GM23338 (cell line): ENCODE measurements around the gene DCAKD. TPM values are rescaled to one million over a fixed set of nuclear protein-coding genes. Genes with fewer than 3 reads are reported as not detected.

Source experiments
- EZH2 ChIP-seq: fragments of 200-600 bp; sonication (generic); IDR thresholded peaks from one replicate; pipeline ENCODE4 v1.8.0; 2017; ENCODE audit warnings: antibody characterized with exemption, mild to moderate bottlenecking, low read depth; ENCODE audit not compliant: unreplicated experiment
- EZH2phosphoT487 ChIP-seq: fragments of 200-600 bp; sonication (generic); IDR thresholded peaks from one replicate; pipeline ENCODE4 v1.8.1; 2018; ENCODE audit warnings: antibody characterized with exemption; ENCODE audit not compliant: unreplicated experiment
- JUNB ChIP-seq: IDR thresholded peaks from one replicate; pipeline ENCODE4 v1.6.1; 2016; ENCODE audit warnings: antibody characterized with exemption; ENCODE audit not compliant: unreplicated experiment
- NANOG ChIP-seq: IDR thresholded peaks from 2 replicates; pipeline ENCODE4 v1.6.1; 2016; ENCODE audit warnings: antibody characterized with exemption, borderline replicate concordance
- STAT1 ChIP-seq: IDR thresholded peaks from one replicate; pipeline ENCODE4 v1.6.1; 2016; ENCODE audit warnings: antibody characterized with exemption; ENCODE audit not compliant: unreplicated experiment
- ZNF114 ChIP-seq: fragments of 250-450 bp; sonication (Bioruptor Pico); IDR thresholded peaks from 2 replicates; pipeline ENCODE4 v1.5.0; 2020; ENCODE audit warnings: mild to moderate bottlenecking, moderate library complexity
- ZNF331 ChIP-seq: fragments of 250-450 bp; sonication (Bioruptor Pico); IDR thresholded peaks from 2 replicates; pipeline ENCODE4 v1.5.0; 2020; ENCODE audit warnings: low read depth, mild to moderate bottlenecking, moderate library complexity
- polyA plus RNA-seq: library from polyadenylated mRNA; unstranded; fragments of >200 nt; fragmentation: Nextera tagmentation; extraction: Ambion mirVana; gene quantifications from 2 replicates; pipeline ENCODE4 v1.2.1, GENCODE V29; 2016
- total RNA-seq: library from RNA; depleted of rRNA; stranded (reverse); fragments of >200 nt; shearing (Covaris generic); gene quantifications from 2 replicates; pipeline ENCODE4 v1.2.3, GENCODE V29; 2014
- TF ChIP-seq, protein P1 (sequence below): fragments of 250-450 bp; sonication (Bioruptor Pico); IDR thresholded peaks from 2 replicates; pipeline ENCODE4 v1.5.0; 2020; ENCODE audit warnings: mild to moderate bottlenecking, moderate library complexity
- TF ChIP-seq, protein P2 (sequence below), 2 experiments: fragments of 200-600 bp in 1 of 2; sonication (generic) in 1 of 2; conservative IDR thresholded peaks; 2 replicates each; pipeline versions ENCODE4 v1.5.1 to v1.6.1; 2016 to 2017; ENCODE audit warnings: antibody characterized with exemption in 2 of 2, low read depth in 2 of 2, mild to moderate bottlenecking in 2 of 2, moderate library complexity in 1 of 2

The DCAKD gene
- total and polyA plus RNA-seq, 2 experiments from 2014 or later: 23.7 to 57.2 TPM

DNA sequence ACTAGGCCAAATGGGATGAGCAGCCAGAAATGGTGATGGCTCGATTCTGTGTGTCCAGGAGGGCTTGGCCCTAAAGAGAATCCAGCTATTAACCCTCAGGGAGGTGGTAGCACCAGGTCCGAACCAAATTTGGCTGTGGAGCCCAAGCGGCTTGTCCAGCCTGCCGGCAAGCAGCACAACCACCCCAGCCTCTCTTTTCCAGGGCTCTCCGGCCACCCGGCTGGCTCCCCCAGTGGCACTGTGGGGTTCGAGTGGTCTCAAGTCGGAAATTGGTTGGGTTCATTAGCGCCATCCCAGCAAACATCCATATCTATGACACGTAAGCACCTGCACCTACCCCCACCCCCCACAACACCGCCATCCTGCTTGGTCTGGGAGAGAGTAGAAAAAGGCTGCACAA, 45.5 kb upstream of the DCAKD start (continued):
- TF ChIP-seq, protein P1, sequence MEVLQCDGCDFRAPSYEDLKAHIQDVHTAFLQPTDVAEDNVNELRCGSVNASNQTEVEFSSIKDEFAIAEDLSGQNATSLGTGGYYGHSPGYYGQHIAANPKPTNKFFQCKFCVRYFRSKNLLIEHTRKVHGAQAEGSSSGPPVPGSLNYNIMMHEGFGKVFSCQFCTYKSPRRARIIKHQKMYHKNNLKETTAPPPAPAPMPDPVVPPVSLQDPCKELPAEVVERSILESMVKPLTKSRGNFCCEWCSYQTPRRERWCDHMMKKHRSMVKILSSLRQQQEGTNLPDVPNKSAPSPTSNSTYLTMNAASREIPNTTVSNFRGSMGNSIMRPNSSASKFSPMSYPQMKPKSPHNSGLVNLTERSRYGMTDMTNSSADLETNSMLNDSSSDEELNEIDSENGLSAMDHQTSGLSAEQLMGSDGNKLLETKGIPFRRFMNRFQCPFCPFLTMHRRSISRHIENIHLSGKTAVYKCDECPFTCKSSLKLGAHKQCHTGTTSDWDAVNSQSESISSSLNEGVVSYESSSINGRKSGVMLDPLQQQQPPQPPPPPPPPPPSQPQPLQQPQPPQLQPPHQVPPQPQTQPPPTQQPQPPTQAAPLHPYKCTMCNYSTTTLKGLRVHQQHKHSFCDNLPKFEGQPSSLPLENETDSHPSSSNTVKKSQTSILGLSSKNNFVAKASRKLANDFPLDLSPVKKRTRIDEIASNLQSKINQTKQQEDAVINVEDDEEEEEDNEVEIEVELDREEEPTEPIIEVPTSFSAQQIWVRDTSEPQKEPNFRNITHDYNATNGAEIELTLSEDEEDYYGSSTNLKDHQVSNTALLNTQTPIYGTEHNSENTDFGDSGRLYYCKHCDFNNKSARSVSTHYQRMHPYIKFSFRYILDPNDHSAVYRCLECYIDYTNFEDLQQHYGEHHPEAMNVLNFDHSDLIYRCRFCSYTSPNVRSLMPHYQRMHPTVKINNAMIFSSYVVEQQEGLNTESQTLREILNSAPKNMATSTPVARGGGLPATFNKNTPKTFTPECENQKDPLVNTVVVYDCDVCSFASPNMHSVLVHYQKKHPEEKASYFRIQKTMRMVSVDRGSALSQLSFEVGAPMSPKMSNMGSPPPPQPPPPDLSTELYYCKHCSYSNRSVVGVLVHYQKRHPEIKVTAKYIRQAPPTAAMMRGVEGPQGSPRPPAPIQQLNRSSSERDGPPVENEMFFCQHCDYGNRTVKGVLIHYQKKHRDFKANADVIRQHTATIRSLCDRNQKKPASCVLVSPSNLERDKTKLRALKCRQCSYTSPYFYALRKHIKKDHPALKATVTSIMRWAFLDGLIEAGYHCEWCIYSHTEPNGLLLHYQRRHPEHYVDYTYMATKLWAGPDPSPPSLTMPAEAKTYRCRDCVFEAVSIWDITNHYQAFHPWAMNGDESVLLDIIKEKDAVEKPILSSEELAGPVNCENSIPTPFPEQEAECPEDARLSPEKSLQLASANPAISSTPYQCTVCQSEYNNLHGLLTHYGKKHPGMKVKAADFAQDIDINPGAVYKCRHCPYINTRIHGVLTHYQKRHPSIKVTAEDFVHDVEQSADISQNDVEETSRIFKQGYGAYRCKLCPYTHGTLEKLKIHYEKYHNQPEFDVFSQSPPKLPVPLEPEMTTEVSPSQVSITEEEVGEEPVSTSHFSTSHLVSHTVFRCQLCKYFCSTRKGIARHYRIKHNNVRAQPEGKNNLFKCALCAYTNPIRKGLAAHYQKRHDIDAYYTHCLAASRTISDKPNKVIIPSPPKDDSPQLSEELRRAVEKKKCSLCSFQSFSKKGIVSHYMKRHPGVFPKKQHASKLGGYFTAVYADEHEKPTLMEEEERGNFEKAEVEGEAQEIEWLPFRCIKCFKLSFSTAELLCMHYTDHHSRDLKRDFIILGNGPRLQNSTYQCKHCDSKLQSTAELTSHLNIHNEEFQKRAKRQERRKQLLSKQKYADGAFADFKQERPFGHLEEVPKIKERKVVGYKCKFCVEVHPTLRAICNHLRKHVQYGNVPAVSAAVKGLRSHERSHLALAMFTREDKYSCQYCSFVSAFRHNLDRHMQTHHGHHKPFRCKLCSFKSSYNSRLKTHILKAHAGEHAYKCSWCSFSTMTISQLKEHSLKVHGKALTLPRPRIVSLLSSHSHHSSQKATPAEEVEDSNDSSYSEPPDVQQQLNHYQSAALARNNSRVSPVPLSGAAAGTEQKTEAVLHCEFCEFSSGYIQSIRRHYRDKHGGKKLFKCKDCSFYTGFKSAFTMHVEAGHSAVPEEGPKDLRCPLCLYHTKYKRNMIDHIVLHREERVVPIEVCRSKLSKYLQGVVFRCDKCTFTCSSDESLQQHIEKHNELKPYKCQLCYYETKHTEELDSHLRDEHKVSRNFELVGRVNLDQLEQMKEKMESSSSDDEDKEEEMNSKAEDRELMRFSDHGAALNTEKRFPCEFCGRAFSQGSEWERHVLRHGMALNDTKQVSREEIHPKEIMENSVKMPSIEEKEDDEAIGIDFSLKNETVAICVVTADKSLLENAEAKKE (CRISPR knock-in tag): no peak
- TF ChIP-seq STAT1 (no peak), ZNF114 (no peak), ZNF331 (CRISPR knock-in tag) (no peak), NANOG (no peak), EZH2phosphoT487 (no peak), EZH2 (no peak), JUNB (no peak)
- TF ChIP-seq, protein P2, sequence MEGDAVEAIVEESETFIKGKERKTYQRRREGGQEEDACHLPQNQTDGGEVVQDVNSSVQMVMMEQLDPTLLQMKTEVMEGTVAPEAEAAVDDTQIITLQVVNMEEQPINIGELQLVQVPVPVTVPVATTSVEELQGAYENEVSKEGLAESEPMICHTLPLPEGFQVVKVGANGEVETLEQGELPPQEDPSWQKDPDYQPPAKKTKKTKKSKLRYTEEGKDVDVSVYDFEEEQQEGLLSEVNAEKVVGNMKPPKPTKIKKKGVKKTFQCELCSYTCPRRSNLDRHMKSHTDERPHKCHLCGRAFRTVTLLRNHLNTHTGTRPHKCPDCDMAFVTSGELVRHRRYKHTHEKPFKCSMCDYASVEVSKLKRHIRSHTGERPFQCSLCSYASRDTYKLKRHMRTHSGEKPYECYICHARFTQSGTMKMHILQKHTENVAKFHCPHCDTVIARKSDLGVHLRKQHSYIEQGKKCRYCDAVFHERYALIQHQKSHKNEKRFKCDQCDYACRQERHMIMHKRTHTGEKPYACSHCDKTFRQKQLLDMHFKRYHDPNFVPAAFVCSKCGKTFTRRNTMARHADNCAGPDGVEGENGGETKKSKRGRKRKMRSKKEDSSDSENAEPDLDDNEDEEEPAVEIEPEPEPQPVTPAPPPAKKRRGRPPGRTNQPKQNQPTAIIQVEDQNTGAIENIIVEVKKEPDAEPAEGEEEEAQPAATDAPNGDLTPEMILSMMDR (conservative IDR thresholded peaks at IDR 0.05; ENCODE audit: low read depth in 2 of 2): no peak
